GM18520 (cell line): Measurements from ENCODE around the gene SOHLH1.

Source experiments
- ATAC-seq: cut with Tn5 transposase; IDR thresholded peaks from one replicate; pipeline ENCODE4 v1.9.1; 2021; ENCODE audit not compliant: unreplicated experiment

SOHLH1 gene

GRCh38 chr9:135662758-135663450 lies 36.4 kb downstream of the SOHLH1 start, which contains the start of gene LCN9:
LCN9 (plus strand) TSS chr9:135663309; CDS start chr9:135663322, 13 bp downstream.
- ATAC-seq: no peak

- no peak for ATAC-seq
These were observed 37.3 kb downstream of the SOHLH1 start for GRCh38 chr9:135661816-135662560.

GRCh38 chr9:135660407-135660806 lies 38.9 kb downstream of the SOHLH1 start:
- no peak for ATAC-seq

GRCh38 chr9:135659252-135659651 lies 40.0 kb downstream of the SOHLH1 start:
- ATAC-seq: no peak

GRCh38 chr9:135657416-135657815 lies 41.9 kb downstream of the SOHLH1 start:
- ATAC-seq: no peak

GRCh38 chr9:135655317-135655716 lies 44.0 kb downstream of the SOHLH1 start:
- no peak for ATAC-seq

- no peak for ATAC-seq
These were observed 48.9 kb downstream of the SOHLH1 start for GRCh38 chr9:135650408-135650807.

GRCh38 chr9:135649508-135649907 lies 49.8 kb downstream of the SOHLH1 start:
- no peak for ATAC-seq

GRCh38 chr9:135648494-135649410 lies 50.5 kb downstream of the SOHLH1 start:
- ATAC-seq: no peak

GRCh38 chr9:135647884-135648283 lies 51.4 kb downstream of the SOHLH1 start:
- no peak for ATAC-seq

- no peak for ATAC-seq
These were observed 54.6 kb downstream of the SOHLH1 start for GRCh38 chr9:135644631-135645218.
